GM23338 (cell line): ENCODE data around the gene VDR. TPM values are rescaled to one million over a fixed set of nuclear protein-coding genes. Genes with fewer than 3 reads are reported as not detected.

ENCODE experiments used
- ATAC-seq: fragments of 200-7000 bp; cut with Tn5 transposase; 3 replicates; pipeline ENCODE4 v1.9.1; 2020
- DNase-seq: peaks from one replicate; pipeline ENCODE4 v3.0.0-alpha.2; 2015; ENCODE audit warnings: low spot score
- H2AFZ ChIP-seq: fragments of 200-600 bp; sonication (generic); 2 replicates; pipeline ENCODE4 v1.8.0; 2016; ENCODE audit warnings: antibody characterized with exemption, mild to moderate bottlenecking, moderate library complexity
- H3F3A ChIP-seq: fragments of 200-600 bp; sonication (generic); replicated peaks from 2 replicates; pipeline ENCODE4 v1.8.0; 2017; ENCODE audit warnings: antibody characterized with exemption, mixed run types, low read depth
- H3K27ac ChIP-seq: fragments of 200-600 bp; sonication (generic); 2 replicates; pipeline ENCODE4 v1.6.1; 2016; ENCODE audit warnings: low read depth
- H3K27me3 ChIP-seq: fragments of 200-600 bp; sonication (generic); 2 replicates; pipeline ENCODE4 v1.8.0; 2016; ENCODE audit warnings: mild to moderate bottlenecking, mixed run types, moderate library complexity; ENCODE audit not compliant: insufficient read depth
- H3K36me3 ChIP-seq: fragments of 200-600 bp; sonication (generic); 2 replicates; pipeline ENCODE4 v1.8.0; 2016; ENCODE audit warnings: mild to moderate bottlenecking; ENCODE audit not compliant: insufficient read depth
- H3K4me1 ChIP-seq: fragments of 200-600 bp; sonication (generic); 2 replicates; pipeline ENCODE4 v1.8.0; 2016; ENCODE audit warnings: mild to moderate bottlenecking, moderate library complexity; ENCODE audit not compliant: insufficient read depth
- H3K4me2 ChIP-seq: fragments of 200-600 bp; sonication (generic); 2 replicates; pipeline ENCODE4 v1.7.1; 2017; ENCODE audit warnings: mixed run types
- H3K4me3 ChIP-seq: fragments of 200-600 bp; sonication (generic); 2 replicates; pipeline ENCODE4 v1.6.1; 2016; ENCODE audit warnings: mixed run types
- H3K79me2 ChIP-seq: fragments of 200-600 bp; sonication (generic); replicated peaks from 2 replicates; pipeline ENCODE4 v1.8.0; 2017; ENCODE audit warnings: mild to moderate bottlenecking; ENCODE audit not compliant: insufficient read depth
- H3K9me2 ChIP-seq: fragments of 200-600 bp; sonication (generic); 2 replicates; pipeline ENCODE4 v1.8.0; 2017; ENCODE audit not compliant: insufficient read depth
- H4K20me1 ChIP-seq: fragments of 200-600 bp; sonication (generic); replicated peaks from 2 replicates; pipeline ENCODE4 v1.8.0; 2017; ENCODE audit warnings: mild to moderate bottlenecking; ENCODE audit not compliant: insufficient read depth
- H3K27ac Mint-ChIP-seq: 2 replicates; pipeline ENCODE4 v1.8.0; 2020; ENCODE audit warnings: inconsistent platforms, mild to moderate bottlenecking, moderate library complexity, mixed read lengths
- H3K27me3 Mint-ChIP-seq: 3 replicates; pipeline ENCODE4 v1.8.0; 2022; ENCODE audit warnings: low read depth, mild to moderate bottlenecking, moderate library complexity, mixed read lengths, inconsistent platforms; ENCODE audit not compliant: insufficient read depth, poor library complexity
- H3K36me3 Mint-ChIP-seq: 3 replicates; pipeline ENCODE4 v1.8.0; 2021; ENCODE audit warnings: low read depth, mild to moderate bottlenecking, inconsistent platforms, moderate library complexity, mixed read lengths
- H3K4me1 Mint-ChIP-seq: 3 replicates; pipeline ENCODE4 v1.8.0; 2020; ENCODE audit warnings: mild to moderate bottlenecking, inconsistent platforms, mixed read lengths
- H3K4me3 Mint-ChIP-seq: 3 replicates; pipeline ENCODE4 v1.8.0; 2021; ENCODE audit warnings: moderate library complexity, mild to moderate bottlenecking, inconsistent platforms, mixed read lengths
- H3K9me3 Mint-ChIP-seq: 3 replicates; pipeline ENCODE4 v1.8.0; 2020; ENCODE audit warnings: moderate library complexity, mild to moderate bottlenecking, inconsistent platforms, mixed read lengths
- CREB1 ChIP-seq: fragments of 250-450 bp; sonication (Bioruptor Pico); IDR thresholded peaks from 2 replicates; pipeline ENCODE4 v1.5.0; 2020; ENCODE audit warnings: low read depth, mild to moderate bottlenecking, moderate library complexity
- EZH2 ChIP-seq: fragments of 200-600 bp; sonication (generic); IDR thresholded peaks from one replicate; pipeline ENCODE4 v1.8.0; 2017; ENCODE audit warnings: antibody characterized with exemption, mild to moderate bottlenecking, low read depth; ENCODE audit not compliant: unreplicated experiment
- EZH2phosphoT487 ChIP-seq: fragments of 200-600 bp; sonication (generic); IDR thresholded peaks from one replicate; pipeline ENCODE4 v1.8.1; 2018; ENCODE audit warnings: antibody characterized with exemption; ENCODE audit not compliant: unreplicated experiment
- JUNB ChIP-seq: IDR thresholded peaks from one replicate; pipeline ENCODE4 v1.6.1; 2016; ENCODE audit warnings: antibody characterized with exemption; ENCODE audit not compliant: unreplicated experiment
- NANOG ChIP-seq: IDR thresholded peaks from 2 replicates; pipeline ENCODE4 v1.6.1; 2016; ENCODE audit warnings: antibody characterized with exemption, borderline replicate concordance
- POLR2AphosphoS5 ChIP-seq: IDR thresholded peaks from 2 replicates; pipeline ENCODE4 v1.6.1; 2016; ENCODE audit warnings: antibody characterized with exemption, low read depth
- STAT1 ChIP-seq: IDR thresholded peaks from one replicate; pipeline ENCODE4 v1.6.1; 2016; ENCODE audit warnings: antibody characterized with exemption; ENCODE audit not compliant: unreplicated experiment
- ZNF114 ChIP-seq: fragments of 250-450 bp; sonication (Bioruptor Pico); IDR thresholded peaks from 2 replicates; pipeline ENCODE4 v1.5.0; 2020; ENCODE audit warnings: mild to moderate bottlenecking, moderate library complexity
- ZNF331 ChIP-seq: fragments of 250-450 bp; sonication (Bioruptor Pico); IDR thresholded peaks from 2 replicates; pipeline ENCODE4 v1.5.0; 2020; ENCODE audit warnings: low read depth, mild to moderate bottlenecking, moderate library complexity
- polyA plus RNA-seq: library from polyadenylated mRNA; unstranded; fragments of >200 nt; fragmentation: Nextera tagmentation; extraction: Ambion mirVana; gene quantifications from 2 replicates; pipeline ENCODE4 v1.2.1, GENCODE V29; 2016
- total RNA-seq: library from RNA; depleted of rRNA; stranded (reverse); fragments of >200 nt; shearing (Covaris generic); gene quantifications from 2 replicates; pipeline ENCODE4 v1.2.3, GENCODE V29; 2014
- TF ChIP-seq, protein P1 (sequence below), 2 experiments: fragments of 200-600 bp in 1 of 2; sonication (generic) in 1 of 2; conservative IDR thresholded peaks; 2 replicates each; pipeline versions ENCODE4 v1.5.1 to v1.6.1; 2016 to 2017; ENCODE audit warnings: antibody characterized with exemption in 2 of 2, low read depth in 2 of 2, mild to moderate bottlenecking in 2 of 2, moderate library complexity in 1 of 2
- TF ChIP-seq, protein P2 (sequence below): fragments of 250-450 bp; sonication (Bioruptor Pico); IDR thresholded peaks from 2 replicates; pipeline ENCODE4 v1.5.0; 2020; ENCODE audit warnings: mild to moderate bottlenecking, moderate library complexity
- TF ChIP-seq, protein P3 (sequence below): IDR thresholded peaks from one replicate; pipeline ENCODE4 v1.6.1; 2018; ENCODE audit warnings: antibody characterized with exemption; ENCODE audit not compliant: unreplicated experiment
- TF ChIP-seq, protein P4 (sequence below): IDR thresholded peaks from 2 replicates; pipeline ENCODE4 v1.6.1; 2016; ENCODE audit warnings: antibody characterized with exemption

VDR gene
- total and polyA plus RNA-seq, 2 experiments from 2014 or later = 0.37 to 1.4 TPM

DNA sequence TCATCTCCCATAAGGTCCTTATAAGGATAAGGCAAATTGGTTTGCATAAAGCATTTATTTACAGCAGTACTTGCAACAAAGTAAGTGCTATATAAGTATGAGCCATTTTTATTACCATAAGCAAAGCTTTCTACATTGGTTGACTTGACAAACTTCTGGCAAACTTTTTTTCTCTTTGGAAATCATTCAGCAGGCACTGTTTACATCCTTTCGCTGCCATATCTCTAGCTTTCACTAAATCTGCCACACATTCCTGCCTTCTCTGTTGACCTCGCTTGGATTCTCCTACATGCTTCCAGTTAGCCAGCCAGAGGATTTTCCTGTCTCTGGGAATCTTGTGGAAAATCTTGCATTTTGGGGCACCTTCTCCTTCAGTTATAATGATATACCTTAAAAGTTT is 63.3 kb downstream of the VDR start:
- ATAC-seq (no peak), DNase-seq (no peak)
- Histone ChIP-seq H3K36me3 (no peaks in the 10 kb centered on the region), H3F3A (no peaks in the 10 kb centered on the region), H3K9me2 (peaks cover 3% of the 10 kb centered on the region; the same call in 1 of the 2 replicates), H3K4me3 (no peak overlapping the region), H3K27ac (no peak overlapping the region), H3K79me2 (no peaks in the 10 kb centered on the region), H3K4me1 (no peaks in the 10 kb centered on the region), H3K27me3 (no peaks in the 10 kb centered on the region), H3K4me2 (no peak overlapping the region), H4K20me1 (no peaks in the 10 kb centered on the region), H2AFZ (no peak overlapping the region)
- Mint-ChIP-seq H3K4me1 (peaks cover 34% of the 10 kb centered on the region), H3K36me3 (no peaks in the 10 kb centered on the region; the same call in 2 of the 3 replicates), H3K9me3 (no peaks in the 10 kb centered on the region), H3K27me3 (peaks cover 19% of the 10 kb centered on the region), H3K27ac (no peak overlapping the region), H3K4me3 (no peak overlapping the region)
- TF ChIP-seq EZH2phosphoT487 (no peak), JUNB (no peak), CREB1 (CRISPR knock-in tag) (no peak), POLR2AphosphoS5 (no peak), STAT1 (no peak), ZNF331 (CRISPR knock-in tag) (no peak), NANOG (no peak), ZNF114 (no peak), EZH2 (no peak)
- TF ChIP-seq, protein P1, sequence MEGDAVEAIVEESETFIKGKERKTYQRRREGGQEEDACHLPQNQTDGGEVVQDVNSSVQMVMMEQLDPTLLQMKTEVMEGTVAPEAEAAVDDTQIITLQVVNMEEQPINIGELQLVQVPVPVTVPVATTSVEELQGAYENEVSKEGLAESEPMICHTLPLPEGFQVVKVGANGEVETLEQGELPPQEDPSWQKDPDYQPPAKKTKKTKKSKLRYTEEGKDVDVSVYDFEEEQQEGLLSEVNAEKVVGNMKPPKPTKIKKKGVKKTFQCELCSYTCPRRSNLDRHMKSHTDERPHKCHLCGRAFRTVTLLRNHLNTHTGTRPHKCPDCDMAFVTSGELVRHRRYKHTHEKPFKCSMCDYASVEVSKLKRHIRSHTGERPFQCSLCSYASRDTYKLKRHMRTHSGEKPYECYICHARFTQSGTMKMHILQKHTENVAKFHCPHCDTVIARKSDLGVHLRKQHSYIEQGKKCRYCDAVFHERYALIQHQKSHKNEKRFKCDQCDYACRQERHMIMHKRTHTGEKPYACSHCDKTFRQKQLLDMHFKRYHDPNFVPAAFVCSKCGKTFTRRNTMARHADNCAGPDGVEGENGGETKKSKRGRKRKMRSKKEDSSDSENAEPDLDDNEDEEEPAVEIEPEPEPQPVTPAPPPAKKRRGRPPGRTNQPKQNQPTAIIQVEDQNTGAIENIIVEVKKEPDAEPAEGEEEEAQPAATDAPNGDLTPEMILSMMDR (conservative IDR thresholded peaks at IDR 0.05; ENCODE audit: low read depth in 2 of 2) = no peak
- TF ChIP-seq, protein P2, sequence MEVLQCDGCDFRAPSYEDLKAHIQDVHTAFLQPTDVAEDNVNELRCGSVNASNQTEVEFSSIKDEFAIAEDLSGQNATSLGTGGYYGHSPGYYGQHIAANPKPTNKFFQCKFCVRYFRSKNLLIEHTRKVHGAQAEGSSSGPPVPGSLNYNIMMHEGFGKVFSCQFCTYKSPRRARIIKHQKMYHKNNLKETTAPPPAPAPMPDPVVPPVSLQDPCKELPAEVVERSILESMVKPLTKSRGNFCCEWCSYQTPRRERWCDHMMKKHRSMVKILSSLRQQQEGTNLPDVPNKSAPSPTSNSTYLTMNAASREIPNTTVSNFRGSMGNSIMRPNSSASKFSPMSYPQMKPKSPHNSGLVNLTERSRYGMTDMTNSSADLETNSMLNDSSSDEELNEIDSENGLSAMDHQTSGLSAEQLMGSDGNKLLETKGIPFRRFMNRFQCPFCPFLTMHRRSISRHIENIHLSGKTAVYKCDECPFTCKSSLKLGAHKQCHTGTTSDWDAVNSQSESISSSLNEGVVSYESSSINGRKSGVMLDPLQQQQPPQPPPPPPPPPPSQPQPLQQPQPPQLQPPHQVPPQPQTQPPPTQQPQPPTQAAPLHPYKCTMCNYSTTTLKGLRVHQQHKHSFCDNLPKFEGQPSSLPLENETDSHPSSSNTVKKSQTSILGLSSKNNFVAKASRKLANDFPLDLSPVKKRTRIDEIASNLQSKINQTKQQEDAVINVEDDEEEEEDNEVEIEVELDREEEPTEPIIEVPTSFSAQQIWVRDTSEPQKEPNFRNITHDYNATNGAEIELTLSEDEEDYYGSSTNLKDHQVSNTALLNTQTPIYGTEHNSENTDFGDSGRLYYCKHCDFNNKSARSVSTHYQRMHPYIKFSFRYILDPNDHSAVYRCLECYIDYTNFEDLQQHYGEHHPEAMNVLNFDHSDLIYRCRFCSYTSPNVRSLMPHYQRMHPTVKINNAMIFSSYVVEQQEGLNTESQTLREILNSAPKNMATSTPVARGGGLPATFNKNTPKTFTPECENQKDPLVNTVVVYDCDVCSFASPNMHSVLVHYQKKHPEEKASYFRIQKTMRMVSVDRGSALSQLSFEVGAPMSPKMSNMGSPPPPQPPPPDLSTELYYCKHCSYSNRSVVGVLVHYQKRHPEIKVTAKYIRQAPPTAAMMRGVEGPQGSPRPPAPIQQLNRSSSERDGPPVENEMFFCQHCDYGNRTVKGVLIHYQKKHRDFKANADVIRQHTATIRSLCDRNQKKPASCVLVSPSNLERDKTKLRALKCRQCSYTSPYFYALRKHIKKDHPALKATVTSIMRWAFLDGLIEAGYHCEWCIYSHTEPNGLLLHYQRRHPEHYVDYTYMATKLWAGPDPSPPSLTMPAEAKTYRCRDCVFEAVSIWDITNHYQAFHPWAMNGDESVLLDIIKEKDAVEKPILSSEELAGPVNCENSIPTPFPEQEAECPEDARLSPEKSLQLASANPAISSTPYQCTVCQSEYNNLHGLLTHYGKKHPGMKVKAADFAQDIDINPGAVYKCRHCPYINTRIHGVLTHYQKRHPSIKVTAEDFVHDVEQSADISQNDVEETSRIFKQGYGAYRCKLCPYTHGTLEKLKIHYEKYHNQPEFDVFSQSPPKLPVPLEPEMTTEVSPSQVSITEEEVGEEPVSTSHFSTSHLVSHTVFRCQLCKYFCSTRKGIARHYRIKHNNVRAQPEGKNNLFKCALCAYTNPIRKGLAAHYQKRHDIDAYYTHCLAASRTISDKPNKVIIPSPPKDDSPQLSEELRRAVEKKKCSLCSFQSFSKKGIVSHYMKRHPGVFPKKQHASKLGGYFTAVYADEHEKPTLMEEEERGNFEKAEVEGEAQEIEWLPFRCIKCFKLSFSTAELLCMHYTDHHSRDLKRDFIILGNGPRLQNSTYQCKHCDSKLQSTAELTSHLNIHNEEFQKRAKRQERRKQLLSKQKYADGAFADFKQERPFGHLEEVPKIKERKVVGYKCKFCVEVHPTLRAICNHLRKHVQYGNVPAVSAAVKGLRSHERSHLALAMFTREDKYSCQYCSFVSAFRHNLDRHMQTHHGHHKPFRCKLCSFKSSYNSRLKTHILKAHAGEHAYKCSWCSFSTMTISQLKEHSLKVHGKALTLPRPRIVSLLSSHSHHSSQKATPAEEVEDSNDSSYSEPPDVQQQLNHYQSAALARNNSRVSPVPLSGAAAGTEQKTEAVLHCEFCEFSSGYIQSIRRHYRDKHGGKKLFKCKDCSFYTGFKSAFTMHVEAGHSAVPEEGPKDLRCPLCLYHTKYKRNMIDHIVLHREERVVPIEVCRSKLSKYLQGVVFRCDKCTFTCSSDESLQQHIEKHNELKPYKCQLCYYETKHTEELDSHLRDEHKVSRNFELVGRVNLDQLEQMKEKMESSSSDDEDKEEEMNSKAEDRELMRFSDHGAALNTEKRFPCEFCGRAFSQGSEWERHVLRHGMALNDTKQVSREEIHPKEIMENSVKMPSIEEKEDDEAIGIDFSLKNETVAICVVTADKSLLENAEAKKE (CRISPR knock-in tag) = no peak
- TF ChIP-seq, protein P3, sequence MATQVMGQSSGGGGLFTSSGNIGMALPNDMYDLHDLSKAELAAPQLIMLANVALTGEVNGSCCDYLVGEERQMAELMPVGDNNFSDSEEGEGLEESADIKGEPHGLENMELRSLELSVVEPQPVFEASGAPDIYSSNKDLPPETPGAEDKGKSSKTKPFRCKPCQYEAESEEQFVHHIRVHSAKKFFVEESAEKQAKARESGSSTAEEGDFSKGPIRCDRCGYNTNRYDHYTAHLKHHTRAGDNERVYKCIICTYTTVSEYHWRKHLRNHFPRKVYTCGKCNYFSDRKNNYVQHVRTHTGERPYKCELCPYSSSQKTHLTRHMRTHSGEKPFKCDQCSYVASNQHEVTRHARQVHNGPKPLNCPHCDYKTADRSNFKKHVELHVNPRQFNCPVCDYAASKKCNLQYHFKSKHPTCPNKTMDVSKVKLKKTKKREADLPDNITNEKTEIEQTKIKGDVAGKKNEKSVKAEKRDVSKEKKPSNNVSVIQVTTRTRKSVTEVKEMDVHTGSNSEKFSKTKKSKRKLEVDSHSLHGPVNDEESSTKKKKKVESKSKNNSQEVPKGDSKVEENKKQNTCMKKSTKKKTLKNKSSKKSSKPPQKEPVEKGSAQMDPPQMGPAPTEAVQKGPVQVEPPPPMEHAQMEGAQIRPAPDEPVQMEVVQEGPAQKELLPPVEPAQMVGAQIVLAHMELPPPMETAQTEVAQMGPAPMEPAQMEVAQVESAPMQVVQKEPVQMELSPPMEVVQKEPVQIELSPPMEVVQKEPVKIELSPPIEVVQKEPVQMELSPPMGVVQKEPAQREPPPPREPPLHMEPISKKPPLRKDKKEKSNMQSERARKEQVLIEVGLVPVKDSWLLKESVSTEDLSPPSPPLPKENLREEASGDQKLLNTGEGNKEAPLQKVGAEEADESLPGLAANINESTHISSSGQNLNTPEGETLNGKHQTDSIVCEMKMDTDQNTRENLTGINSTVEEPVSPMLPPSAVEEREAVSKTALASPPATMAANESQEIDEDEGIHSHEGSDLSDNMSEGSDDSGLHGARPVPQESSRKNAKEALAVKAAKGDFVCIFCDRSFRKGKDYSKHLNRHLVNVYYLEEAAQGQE = no peak
- TF ChIP-seq, protein P4, sequence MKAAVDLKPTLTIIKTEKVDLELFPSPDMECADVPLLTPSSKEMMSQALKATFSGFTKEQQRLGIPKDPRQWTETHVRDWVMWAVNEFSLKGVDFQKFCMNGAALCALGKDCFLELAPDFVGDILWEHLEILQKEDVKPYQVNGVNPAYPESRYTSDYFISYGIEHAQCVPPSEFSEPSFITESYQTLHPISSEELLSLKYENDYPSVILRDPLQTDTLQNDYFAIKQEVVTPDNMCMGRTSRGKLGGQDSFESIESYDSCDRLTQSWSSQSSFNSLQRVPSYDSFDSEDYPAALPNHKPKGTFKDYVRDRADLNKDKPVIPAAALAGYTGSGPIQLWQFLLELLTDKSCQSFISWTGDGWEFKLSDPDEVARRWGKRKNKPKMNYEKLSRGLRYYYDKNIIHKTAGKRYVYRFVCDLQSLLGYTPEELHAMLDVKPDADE = no peak
